GM18520 (cell line): ENCODE results near the gene AQP6.
"Not testable (repeated sequence)": the region's sequence is repeated elsewhere in the genome, so short reads cannot be mapped to it uniquely, and the experiment has no call there.

Experiments
- ATAC-seq: cut with Tn5 transposase; IDR thresholded peaks from one replicate; pipeline ENCODE4 v1.9.1; 2021; ENCODE audit not compliant: unreplicated experiment

The AQP6 gene

DNA sequence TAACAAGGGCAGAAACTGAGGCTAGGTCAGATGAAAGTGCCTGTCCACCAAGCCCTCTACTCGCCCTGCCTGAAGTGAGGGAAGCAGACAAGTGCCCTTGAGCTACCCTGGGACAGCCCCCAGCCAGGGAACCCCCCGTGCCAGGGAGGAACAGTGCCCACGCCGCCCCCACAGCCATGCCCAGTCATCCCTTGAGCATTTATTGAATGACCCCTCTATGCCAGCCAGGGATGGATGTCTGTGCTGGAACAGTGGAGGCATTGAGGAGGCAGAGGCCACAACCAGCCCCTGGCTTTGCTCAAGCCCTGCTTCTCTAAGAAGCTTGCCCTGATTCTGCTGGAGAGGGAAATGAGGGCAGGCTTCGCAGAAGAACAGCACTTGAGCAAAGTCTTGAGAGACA, 3.7 kb upstream of the AQP6 start:
- no peak for ATAC-seq

DNA sequence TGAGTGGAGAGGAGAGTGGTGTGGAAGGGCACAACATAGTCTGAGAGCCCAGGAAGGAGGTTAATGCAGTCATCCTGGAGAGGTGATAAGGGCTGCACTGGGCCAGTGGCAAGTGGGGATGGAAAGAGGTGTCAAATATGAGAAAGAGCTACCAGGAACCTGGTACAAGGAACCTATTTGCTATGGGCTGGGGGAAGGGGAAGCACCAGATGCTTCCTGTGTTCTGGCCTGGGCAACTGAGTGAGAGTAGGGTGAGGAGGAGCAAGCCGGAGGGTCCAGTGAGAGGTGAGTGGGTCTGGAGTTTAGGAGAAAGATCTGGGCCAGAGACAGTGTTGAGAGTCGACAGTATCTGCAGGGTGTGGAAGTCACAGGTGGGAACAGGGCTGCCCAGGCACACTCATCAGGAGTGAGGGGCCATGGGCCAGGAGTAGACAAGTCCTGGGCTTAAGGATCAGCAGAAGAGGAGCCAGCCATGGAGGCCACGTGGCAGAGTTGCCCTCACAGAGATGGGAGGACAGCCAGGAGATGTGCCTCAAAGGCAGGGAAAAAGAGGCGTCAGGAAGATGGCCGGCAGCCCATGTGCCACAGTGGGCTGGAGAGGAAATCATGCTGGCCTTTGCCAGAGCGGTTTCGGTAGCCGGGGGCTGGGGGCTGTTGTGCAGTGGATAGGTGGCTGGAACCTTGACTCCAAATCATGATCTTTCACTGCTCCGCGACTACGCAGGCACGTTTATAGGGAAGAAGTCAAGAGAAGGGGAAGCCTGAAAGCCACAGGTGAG, 2.9 kb upstream of the AQP6 start:
- ATAC-seq: no peak

DNA sequence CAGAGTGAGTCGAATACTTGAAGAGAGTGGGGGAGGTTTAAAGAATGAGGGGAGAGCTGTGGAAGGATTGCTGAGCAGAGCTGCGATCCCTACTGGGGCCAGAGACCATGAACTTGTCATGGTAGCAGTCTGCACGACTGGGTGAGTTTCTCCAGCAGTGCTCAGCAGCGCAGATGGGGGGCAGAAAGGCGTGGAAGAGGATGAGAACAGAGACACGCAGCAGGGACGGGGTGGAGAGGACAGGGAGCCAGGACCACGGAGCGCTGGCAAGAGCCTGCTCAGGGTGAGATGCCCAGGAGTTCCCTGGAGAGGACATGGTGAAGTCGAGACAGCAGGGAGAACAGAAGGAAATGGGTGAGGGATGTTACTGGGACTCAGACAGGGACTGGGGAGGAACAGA, 2.1 kb upstream of the AQP6 start:
- no peak for ATAC-seq

DNA sequence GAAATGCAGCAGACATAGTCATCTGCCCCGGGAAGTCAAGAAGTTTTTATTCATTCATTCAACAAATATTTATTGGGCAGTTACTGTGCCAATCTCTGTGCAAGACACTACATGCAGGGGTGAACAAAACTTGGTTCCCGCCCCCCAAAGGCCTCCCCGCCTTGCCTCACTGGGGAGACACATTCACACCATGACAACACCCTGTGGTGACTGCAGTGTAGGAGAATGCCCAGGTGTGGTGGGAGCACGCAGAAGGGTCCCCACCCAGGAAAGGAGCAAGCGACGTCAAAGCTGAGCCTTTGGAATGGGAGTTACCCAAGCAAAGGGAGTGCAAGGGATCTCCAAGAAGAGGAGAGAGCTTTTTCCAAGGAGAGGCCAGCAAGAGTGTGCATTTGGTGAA, 1.6 kb upstream of the AQP6 start:
- ATAC-seq: no peak

DNA sequence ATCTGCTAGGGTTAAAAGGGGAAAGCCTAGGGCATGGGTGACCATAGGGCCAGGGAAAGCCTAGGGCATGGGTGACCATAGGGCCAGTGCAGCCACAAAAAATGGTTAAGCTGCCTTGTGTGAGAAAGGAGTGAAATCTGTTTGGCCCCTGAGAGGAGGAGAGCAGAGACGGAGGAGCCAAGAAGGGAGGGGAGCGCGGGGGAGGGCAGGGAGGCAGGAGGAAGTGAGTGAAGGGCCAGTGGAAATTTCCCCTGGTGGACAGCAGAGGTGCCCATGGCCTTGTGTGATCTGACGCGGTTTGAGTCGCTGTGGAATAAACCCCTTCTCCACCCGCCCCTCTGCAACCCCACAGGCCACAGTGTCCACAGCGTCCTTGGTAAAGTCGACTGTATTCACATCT, 618 bp upstream of the AQP6 start:
- ATAC-seq: no peak

DNA sequence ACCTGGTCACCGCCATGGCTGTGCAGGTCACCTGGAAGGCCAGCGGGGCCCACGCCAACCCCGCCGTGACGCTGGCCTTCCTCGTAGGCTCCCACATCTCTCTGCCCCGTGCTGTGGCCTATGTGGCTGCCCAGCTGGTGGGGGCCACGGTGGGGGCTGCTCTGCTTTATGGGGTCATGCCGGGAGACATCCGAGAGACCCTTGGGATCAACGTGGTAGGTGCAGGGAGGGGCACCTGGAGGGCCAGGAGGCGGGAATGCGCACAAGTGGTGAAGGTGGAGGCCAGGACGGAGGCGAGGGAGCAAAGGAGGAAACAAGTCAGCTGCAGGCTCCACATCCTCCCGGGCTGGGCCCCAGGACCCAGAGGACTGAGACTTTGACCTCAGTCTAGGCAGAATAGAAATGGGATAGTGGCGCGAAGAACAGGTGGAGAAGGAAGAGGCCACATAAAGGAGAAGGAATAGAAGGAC, 649 bp downstream of the AQP6 start:
- ATAC-seq: no peak

DNA sequence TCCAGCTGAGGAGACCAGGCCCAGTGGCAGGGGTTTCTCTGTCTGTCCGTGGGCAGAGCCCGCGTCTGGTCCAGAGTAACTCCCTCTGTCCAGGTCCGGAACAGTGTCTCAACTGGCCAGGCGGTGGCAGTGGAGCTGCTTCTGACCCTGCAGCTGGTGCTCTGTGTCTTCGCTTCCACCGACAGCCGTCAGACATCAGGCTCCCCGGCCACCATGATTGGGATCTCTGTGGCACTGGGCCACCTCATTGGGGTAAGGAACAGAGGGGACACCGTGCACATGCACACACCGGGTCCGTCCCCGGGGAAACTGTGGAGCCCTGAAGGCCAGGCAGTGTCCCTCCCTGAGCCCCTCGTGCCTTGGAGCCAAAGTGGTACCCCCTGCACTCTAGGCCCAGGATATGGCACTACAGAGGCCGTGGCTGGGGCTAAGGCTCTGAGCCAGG, 1.5 kb downstream of the AQP6 start:
- no peak for ATAC-seq

DNA sequence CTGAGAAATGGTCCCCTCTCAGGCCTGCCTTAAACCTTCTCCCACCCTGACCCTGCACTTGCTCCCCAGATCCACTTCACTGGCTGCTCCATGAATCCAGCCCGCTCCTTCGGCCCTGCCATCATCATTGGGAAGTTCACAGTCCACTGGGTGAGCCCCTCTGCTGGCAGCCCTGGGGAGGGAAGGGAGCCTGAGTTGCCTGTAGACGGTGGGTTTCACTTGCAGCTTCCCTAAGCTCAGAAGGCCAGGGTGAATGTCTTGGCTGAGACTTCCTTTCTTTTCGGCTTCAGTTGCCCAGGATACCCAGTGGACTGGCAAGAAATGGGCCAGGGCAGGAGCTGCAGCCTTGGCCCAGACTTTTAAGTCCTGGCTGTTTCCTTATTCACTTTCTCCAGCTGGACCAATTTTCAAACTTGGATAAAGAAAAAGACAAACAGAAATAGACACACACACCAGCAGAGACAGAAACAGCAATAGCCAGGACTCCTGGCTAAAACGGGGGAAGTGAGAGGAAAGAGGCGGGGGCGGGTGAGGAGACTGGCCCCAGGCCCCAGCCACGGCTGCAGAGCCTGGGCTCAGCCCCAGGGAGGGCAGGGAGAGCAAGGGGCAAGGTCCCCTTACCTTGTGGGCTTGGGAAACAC, 2.0 kb downstream of the AQP6 start:
- ATAC-seq: no peak

DNA sequence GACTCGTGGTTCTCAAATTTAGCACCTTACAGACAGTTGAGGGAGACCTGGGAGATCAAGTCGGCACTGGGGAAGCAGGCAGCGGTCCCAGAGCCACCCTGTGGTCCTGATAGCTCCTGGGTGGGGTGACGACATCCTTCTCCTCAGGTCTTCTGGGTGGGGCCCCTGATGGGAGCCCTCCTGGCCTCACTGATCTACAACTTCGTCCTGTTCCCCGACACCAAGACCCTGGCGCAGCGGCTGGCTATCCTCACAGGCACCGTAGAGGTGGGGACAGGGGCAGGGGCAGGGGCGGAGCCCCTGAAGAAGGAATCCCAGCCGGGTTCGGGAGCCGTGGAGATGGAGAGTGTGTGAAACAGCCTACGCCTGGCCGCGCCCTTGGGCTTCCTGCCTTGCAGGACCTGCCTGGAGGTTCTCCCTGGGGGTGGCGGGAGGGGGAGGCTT, 2.6 kb downstream of the AQP6 start:
- ATAC-seq: no peak

DNA sequence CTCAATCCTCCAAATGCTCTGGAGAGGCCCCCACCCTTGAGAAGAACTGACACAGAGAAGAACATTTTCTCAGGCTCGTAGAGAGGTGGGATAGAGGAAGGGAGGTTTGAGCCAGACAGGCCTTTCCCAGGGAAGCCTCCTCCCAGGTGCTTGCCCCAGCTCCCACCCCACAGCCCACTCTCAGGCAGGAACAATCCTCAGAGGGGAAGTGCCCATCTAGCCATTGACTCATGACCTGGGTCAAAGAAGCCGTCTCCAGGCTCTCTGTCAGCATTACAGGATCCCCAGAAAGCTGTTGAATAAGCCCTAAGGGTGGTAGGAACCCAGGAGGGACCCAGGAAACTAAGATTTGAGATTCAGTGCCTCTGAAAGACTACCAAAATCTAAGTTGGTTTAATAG, 3.8 kb downstream of the AQP6 start:
- no peak for ATAC-seq

DNA sequence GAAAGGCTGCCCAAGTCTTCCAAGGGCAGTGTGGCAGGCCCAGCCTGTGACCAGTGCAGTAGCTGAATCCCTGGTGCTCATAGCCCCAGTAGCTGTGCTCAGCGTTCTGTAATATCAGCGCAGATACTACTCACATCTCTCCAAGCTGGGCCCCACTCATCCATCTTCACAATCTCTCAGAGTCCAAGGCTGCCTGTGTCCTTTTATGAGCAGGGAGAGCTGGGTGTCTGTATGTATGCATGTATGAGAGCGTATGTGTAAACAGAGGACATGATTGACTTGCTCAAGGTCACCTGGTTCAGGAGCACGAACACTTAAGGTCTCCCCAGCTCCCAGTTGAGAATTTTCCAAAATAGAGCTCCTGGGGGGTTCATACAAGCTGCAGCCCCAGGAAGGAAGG, 5.4 kb downstream of the AQP6 start:
- ATAC-seq: no peak

DNA sequence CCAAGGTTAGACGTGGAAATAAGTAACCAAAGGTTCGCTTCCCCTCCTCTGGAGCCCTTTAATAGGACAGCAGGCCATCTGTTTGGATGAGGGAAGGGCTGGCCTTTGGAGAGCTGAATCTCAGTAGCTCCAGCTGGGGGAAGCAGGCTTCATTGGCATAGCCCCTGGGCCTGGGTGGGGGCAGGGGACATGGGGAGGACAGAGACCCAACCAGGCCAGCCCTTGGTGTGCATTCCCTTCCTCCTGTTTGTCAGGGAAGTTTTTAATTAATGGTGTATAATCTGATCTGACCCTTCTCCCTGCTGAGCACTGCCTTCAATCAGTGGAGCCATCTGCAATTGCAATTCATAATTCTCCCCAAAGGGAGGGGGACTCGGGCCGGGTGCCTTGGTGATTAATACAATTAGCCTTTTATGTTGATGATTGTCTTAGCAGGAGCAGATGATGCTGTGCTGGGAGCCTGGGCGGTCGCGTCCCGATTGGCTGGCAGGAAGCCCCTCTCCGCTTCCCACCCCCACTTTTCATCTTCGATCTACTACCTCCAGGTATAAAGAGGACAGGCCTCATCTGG, 6.4 kb downstream of the AQP6 start:
- ATAC-seq: no peak

DNA sequence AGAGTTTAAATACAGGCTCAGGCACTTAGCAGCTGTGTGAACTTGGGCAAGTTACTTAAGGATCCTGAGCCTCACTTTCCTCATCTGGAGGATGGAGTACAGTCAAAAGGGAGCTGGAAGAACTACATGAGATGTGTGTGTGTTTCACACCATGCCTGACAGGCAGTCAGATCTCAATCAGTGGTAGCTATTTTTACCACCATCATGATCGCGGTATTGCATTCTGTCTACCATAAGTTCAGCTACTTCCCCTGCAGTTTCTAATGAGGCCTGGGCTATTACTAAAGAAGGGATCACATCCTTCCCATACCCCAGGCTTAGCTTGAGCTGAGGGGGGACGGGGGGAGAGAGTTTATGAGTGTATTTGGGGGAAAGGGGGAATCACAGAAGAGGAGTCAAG, 7.0 kb downstream of the AQP6 start:
- ATAC-seq: no peak

DNA sequence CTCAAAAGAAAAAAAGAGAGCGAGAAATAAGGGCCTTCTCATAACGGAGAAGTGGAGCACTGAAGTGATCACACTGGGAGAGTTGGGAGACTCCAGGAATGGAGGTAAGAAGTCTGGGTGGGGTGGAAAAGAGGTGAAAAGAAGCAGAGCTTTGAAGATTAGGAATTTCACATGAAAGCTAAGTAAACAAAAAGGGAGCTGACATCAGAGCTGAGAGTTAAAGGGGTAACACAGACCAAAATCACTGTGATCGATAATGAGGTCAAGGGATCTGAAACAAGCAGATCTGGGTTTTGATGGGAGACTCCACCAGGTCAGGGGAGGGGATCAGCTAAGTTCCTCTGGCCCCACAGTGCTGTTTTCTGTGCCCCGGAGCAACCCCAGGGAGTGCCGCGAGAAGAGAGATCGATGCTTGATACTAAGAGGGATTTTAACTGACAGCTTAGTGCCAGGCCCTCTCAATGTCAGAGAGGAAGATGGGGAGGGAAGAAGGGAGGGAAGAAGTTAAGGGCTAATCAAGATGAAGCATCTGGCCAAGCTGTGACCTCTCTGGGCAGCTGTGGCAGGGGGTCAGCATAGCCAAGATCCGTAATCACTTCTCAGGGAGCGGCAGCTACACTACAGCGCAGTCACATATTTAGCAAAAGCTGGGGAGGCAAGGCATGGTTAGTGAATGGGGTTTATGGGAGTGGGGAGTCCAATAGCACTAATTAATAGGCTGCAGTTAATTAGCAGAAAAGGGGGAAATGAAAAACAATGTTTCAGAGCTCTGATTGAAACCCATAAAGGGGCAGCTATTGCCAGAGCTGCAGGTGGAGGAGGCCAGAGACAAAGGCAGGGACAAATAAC, 8.0 kb downstream of the AQP6 start:
- ATAC-seq: no peak

DNA sequence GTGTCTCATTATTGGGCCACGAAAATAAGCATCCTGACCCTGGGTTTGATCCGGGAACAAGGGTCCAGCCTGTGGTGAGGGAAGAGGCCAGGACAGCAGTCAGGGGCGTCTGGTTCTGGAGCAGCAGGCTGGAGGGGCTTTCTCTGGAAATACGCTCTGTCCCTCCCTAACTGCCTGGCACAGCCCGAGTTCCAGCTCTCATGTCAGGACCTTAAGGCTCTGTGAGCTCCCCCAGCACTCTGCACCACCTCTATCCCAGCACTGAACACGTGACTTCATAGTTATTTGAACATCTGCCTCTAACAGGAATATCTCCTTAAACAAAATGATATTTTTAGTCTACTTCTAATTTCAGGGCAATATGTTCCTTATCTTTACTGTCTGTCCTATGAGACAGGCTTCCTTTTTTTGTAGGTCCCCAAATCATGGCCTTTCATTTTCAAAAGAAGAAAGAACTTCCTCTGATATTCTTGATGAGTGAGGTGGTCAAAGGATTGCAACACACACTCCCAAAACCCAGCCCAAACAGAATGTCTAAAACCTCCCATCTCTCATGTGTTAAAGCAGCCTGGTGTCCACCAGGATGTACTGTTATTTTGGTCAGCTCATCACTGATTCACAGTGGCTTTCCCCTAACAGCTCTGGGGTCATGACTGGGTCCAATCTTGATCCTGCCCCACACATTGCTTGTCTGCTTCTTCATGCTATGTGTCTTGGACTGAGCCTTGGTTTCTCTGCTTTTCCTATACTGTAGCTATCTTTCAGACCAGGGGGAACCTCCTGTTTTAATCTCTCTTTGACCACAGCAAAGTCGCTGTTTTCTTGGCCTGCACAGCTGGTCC, 9.7 kb downstream of the AQP6 start:
- ATAC-seq: no peak

DNA sequence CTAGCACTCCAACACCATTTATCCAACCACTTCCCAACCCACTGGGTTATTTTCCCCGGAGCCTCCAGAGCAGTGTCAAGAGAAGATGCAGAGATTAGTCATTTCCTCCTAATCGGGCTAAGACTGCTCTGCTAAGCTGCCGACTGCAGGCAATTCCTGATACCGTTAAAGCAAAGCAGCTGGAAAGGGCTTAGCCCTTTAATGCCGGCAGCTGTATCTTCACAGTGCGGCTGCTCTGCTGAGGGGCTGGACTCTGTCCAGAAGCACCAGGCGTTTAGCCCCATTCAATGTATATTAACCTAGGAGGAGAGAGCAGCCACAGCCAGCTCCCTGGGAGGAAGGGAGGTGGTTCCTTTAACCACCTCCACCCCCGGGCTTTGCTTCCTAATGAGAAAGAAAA, 11.1 kb downstream of the AQP6 start:
- ATAC-seq: no peak

DNA sequence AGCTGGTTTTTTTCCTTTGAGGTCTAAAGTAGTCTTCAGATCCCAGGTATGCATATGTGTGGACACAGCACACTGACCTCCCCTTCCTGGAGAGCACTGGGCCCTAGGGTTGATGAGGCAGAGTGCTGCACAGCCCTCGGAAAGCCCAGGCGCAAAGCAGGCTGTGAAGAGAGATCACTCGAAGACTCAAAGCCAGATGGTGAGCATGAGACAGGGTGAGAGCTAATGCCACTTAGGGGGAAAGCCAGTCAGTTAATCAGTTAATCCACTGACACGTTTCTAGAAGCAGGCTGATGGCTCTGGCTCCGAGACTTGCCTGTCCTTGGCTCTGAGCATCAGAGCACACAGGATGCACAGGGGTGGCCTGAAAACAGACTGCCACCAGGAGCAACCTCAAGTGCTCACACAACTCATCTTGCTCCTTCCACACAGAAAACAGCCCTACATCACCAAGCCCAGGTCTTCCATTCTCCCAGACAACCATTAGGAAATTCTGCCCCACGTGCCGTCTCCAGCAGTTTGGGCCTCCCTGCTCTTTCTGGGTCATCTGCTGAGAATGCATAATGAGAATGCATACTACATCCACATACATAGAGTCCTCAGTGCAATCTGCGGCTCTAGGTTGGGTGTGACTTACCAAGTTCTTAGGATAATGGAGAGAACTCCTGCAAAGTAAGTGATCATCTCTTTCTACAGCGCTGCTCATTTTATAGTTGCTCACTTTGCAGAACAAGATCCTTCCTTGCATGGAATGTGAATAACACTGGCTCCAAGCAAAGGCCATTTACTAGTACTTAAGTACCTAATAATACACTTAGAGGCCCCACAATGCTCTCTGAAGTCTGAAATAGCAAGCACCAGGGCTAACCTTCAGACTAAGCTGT, 12.0 kb downstream of the AQP6 start:
- no peak for ATAC-seq

DNA sequence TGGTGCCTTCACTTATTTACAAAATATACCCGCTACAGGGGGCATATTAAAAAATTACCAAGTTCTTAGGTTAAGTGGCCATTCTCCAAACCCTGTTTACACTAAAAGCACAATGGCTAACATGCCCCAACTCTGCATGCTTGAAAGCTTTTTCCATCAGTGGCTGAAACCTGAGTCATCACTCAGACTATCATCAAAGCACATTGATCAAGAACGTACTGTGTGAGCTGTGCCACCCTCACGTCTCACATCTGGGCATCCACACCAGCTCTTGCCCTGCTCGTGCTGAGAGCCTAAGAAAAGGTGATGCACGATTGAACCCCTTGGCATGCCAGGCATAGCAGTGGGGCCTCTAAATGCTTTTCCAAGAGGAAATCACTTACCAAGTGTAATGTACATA, 13.2 kb downstream of the AQP6 start:
- no peak for ATAC-seq

DNA sequence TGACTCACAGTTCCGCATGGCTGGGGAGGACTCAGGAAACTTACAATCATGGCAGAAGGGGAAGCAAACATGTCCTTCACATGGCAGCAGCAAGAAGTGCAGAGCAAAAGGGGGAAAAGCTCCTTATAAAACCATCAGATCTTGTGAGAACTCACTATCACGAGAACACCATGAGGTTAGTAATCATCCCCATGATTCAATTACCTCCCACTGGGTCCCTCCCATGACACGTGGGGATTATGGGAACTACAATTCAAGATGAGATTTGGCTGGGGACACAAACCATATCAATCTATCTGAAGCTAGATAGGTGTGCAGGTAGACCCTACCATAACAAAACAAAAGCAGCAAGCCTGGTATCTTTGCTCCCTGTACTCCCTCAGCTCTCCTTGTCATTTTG, 13.7 kb downstream of the AQP6 start:
- ATAC-seq: not testable (repeated sequence)
